Stomach (tissue), 9 donors: ENCODE results near the gene CKMT2. TPM values are rescaled to one million over a fixed set of nuclear protein-coding genes. Genes with fewer than 3 reads are reported as not detected.

Source experiments
- DNase-seq, 2 donors: peaks; one replicate each; pipeline versions ENCODE4 v3.0.0 to v3.0.0-alpha.2; 2013 to 2019
- H3K27ac ChIP-seq, 5 donors: fragments of 200-600 bp in 4 of 5; sonication (generic) in 4 of 5; one replicate each; pipeline ENCODE4 v1.5.1; 2013 to 2019; ENCODE audit warnings: mild to moderate bottlenecking in 1 of 5, moderate library complexity in 1 of 5
- H3K27me3 ChIP-seq, 3 donors: fragments of 200-600 bp; sonication (generic); one replicate each; pipeline ENCODE4 v1.5.1; 2017 to 2019; ENCODE audit warnings: mixed run types in 1 of 3
- H3K36me3 ChIP-seq, 4 donors: fragments of 200-600 bp; sonication (generic); 1 replicate in 3 of 4; 2 replicates in 1 of 4; pipeline ENCODE4 v1.5.1; 2016 to 2019
- H3K4me1 ChIP-seq, 4 donors: fragments of 200-600 bp; sonication (generic); one replicate each; pipeline ENCODE4 v1.5.1; 2016 to 2019
- H3K4me3 ChIP-seq, 4 donors: fragments of 200-600 bp; sonication (generic) in 3 of 4; one replicate each; pipeline ENCODE4 v1.5.1; 2016 to 2019; ENCODE audit warnings: mild to moderate bottlenecking in 1 of 4
- H3K9me3 ChIP-seq, 4 donors: fragments of 200-600 bp; sonication (generic); one replicate each; pipeline ENCODE4 v1.5.1; 2016 to 2019
- EP300 ChIP-seq: sonication (generic); formaldehyde crosslinking; IDR thresholded peaks from one replicate; pipeline ENCODE4 v1.6.1; 2017; ENCODE audit warnings: antibody characterized with exemption
- POLR2A ChIP-seq, 4 donors: fragments of 450-650 bp; IDR thresholded peaks; one replicate each; pipeline ENCODE4 v1.6.1; 2016; ENCODE audit warnings: antibody characterized with exemption in 4 of 4, control low read depth in 2 of 4, mild to moderate bottlenecking in 1 of 4, moderate library complexity in 1 of 4
- POLR2AphosphoS5 ChIP-seq, 3 donors: sonication (generic); formaldehyde crosslinking; IDR thresholded peaks; one replicate each; pipeline ENCODE4 v1.6.1; 2016; ENCODE audit warnings: antibody characterized with exemption in 3 of 3
- WGBS, 5 donors: extraction: QIAGEN DNeasy Blood & Tissue Kit in 3 of 5; methylation state at CpG; one replicate each; pipeline versions ENCODE4 v1.1.5 to v1.1.7; 2013 to 2018; 5-methylcytosine and 5-hydroxymethylcytosine counted together
- intact Hi-C: fragments of 100-400 bp; cut with DNase I; formaldehyde crosslinking; loops from one replicate; pipeline ENCODE4 v1.15.1; 2023; ENCODE audit warnings: low total_unique reads
- polyA plus RNA-seq, 3 donors: library from polyadenylated mRNA; stranded (reverse); fragments of 200-250 nt; gene quantifications; one replicate each; pipeline ENCODE4 v1.2.3, GENCODE V29; 2013
- total RNA-seq, 5 donors: library from RNA; depleted of rRNA; stranded (reverse); fragments of >200 nt; gene quantifications; one replicate each; pipeline versions ENCODE4 v1.1.0 to v1.2.3, GENCODE V29; 2014 to 2016
- TF ChIP-seq, protein P1 (sequence below), 7 experiments: fragments of 450-650 bp in 4 of 7; fragments of 200-600 bp in 3 of 7; sonication (generic) in 3 of 7; IDR thresholded peaks; one replicate each; pipeline ENCODE4 v1.5.1; 2016 to 2019; ENCODE audit warnings: antibody characterized with exemption in 7 of 7, control low read depth in 2 of 7, mild to moderate bottlenecking in 1 of 7
- donor health status: healthy with polysubstance abuse.
- donor health status: Bipolar disorder and iron deficiency.
- donor health status: healthy.

CKMT2 gene
- total and polyA plus RNA-seq, 8 donors = 4.6 to 86.2 (median 15.1) TPM; not detected in 1

DNA sequence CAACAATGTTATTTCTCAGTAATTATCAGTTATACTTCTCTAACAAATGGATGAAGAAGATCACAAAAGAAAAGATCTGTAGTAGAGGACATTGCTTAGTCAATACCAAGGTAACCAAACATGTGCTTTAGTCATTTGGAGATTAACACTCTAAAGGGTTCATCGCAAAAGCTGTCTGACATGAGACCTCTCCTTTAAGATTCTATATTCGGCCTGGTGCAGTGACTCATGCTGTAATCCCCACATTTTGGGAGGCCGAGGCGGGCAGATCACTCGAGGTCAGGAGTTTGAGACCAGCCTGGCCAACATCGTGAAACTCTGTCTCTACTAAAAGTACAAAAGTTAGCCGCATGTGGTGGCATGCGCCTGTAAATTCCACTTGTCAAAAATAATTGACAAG, 18.3 kb upstream of the CKMT2 start:
- Histone ChIP-seq H3K4me3 (no peak overlapping the region), H3K36me3 (no peaks in the 10 kb centered on the region), H3K27me3 (no peaks in the 10 kb centered on the region), H3K27ac (no peak overlapping the region), H3K9me3 (no peaks in the 10 kb centered on the region), H3K4me1 (peaks cover 5 to 16% (median 11%) of the 10 kb centered on the region in 4 donors)
- DNase-seq = no peak
- TF ChIP-seq POLR2AphosphoS5 (IDR thresholded peaks at IDR 0.05) (no peak), EP300 (no peak), POLR2A (IDR thresholded peaks at IDR 0.05) (no peak)
- TF ChIP-seq, protein P1, sequence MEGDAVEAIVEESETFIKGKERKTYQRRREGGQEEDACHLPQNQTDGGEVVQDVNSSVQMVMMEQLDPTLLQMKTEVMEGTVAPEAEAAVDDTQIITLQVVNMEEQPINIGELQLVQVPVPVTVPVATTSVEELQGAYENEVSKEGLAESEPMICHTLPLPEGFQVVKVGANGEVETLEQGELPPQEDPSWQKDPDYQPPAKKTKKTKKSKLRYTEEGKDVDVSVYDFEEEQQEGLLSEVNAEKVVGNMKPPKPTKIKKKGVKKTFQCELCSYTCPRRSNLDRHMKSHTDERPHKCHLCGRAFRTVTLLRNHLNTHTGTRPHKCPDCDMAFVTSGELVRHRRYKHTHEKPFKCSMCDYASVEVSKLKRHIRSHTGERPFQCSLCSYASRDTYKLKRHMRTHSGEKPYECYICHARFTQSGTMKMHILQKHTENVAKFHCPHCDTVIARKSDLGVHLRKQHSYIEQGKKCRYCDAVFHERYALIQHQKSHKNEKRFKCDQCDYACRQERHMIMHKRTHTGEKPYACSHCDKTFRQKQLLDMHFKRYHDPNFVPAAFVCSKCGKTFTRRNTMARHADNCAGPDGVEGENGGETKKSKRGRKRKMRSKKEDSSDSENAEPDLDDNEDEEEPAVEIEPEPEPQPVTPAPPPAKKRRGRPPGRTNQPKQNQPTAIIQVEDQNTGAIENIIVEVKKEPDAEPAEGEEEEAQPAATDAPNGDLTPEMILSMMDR (IDR thresholded peaks at IDR 0.05) = no peak
- 79 to 90% (median 90%) methylated on average over 8 of the region's 8 CpGs for WGBS, 5 donors
- intact Hi-C loops = no loop called here

DNA sequence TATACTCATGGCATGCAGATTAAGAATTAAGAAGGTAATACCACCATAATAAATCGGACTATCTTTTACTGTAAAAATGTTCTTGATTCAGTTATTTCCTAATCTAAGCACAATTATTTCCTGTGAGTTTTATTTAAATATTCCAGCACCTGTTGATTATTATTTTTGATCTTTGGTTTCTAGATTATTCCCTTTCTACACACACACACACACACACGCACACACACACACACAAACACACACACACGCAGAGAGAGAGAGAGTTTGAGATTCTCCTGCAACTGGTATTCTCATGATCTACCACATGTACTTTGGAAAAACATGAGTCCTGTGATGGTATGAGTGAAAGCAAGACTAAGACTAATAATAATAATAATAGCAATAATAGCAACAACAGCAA, 17.0 kb upstream of the CKMT2 start:
- intact Hi-C loops = no loop called here
- no peaks in the 10 kb centered on the region for H3K9me3 ChIP-seq
- H3K27ac ChIP-seq = no peak overlapping the region
- DNase-seq = no peak
- H3K4me3 ChIP-seq = no peak overlapping the region
- WGBS, 5 donors = 54 to 81% (median 62%) methylated on average over 3 of the region's 3 CpGs
- H3K4me1 ChIP-seq = peaks cover 5 to 16% (median 11%) of the 10 kb centered on the region in 4 donors
- TF ChIP-seq, protein P1 (IDR thresholded peaks at IDR 0.05) = no peak
- TF ChIP-seq POLR2AphosphoS5 (IDR thresholded peaks at IDR 0.05) = no peak
- TF ChIP-seq POLR2A (IDR thresholded peaks at IDR 0.05) = no peak
- no peak for TF ChIP-seq EP300
- no peaks in the 10 kb centered on the region for H3K27me3 ChIP-seq
- H3K36me3 ChIP-seq = no peaks in the 10 kb centered on the region

DNA sequence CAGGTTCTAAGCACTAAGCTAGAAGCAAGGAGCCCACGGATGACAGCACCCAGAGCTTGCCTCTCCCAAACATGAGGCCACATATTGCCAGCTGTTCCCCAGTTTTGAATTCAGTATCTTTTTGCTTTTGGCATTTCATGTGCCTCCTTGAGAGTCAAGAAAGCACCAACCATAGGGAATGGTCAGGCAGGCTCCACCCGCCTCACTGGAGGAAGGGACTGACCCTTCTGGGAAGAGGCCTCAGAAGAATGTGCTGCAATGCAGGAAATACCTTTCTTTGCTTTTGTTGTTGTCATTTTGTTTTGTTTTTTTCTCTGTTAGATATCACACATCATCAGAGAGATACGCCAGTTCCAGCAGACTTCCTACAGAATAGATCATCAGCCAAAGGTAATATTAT, 13.7 kb upstream of the CKMT2 start:
- no peak overlapping the region for H3K4me3 ChIP-seq
- no peaks in the 10 kb centered on the region for H3K4me1 ChIP-seq
- TF ChIP-seq POLR2A (IDR thresholded peaks at IDR 0.05) (no peak), POLR2AphosphoS5 (IDR thresholded peaks at IDR 0.05) (no peak), EP300 (no peak)
- TF ChIP-seq, protein P1 (IDR thresholded peaks at IDR 0.05) = no peak
- no peak for DNase-seq
- no peaks in the 10 kb centered on the region for H3K9me3 ChIP-seq
- intact Hi-C loops = no loop called here
- 94 to 99% (median 97%) methylated on average over 3 of the region's 3 CpGs for WGBS, 5 donors
- H3K27ac ChIP-seq = no peak overlapping the region
- no peaks in the 10 kb centered on the region for H3K27me3 ChIP-seq
- H3K36me3 ChIP-seq = no peaks in the 10 kb centered on the region

DNA sequence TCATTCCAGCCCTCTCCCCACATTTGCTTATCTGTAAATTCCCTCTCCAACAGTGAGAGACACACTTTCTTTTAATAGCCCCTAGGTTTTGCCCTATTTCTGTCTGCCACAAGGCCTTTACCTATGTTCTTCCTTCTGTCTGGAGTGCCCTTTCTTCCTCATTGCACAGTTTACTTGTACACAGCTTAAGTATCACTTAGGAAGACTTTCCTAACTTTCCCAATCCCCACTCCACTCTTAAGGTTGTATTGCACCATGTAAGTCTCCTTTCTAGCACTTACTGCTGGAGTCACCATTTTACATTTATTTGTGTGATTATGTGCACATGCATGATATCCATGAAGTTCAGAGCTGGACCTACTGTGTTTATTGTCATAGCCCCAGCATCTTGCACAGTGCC, 10.8 kb upstream of the CKMT2 start:
- Histone ChIP-seq H3K36me3 (no peaks in the 10 kb centered on the region), H3K27ac (no peak overlapping the region), H3K27me3 (no peaks in the 10 kb centered on the region), H3K4me1 (no peaks in the 10 kb centered on the region), H3K4me3 (no peak overlapping the region), H3K9me3 (no peaks in the 10 kb centered on the region)
- TF ChIP-seq POLR2AphosphoS5 (IDR thresholded peaks at IDR 0.05) (no peak), EP300 (no peak)
- intact Hi-C loops = no loop called here
- no peak for DNase-seq

DNA sequence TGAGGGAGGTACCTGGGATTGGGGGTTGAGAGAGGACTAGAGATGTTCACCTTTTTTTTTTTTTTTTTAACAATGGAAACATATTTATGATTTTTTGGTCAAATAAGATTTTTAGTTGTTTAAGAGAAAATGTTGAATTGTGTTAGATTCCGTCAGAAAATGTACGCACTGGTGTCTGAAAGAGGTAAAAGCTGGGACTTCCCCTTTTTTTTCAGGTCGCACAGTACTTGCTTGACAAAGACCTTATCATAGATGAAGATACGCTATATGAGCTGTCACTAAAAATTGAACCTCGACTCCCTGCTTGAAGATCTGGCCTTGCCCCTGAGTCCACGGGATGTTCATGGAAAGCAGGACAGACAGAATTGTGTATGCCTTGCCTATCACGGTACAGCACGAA, 7.7 kb upstream of the CKMT2 start:
- no peaks in the 10 kb centered on the region for H3K27me3 ChIP-seq
- intact Hi-C loops = no loop called here
- no peaks in the 10 kb centered on the region for H3K9me3 ChIP-seq
- H3K4me3 ChIP-seq = no peak overlapping the region
- no peaks in the 10 kb centered on the region for H3K4me1 ChIP-seq
- TF ChIP-seq EP300 (no peak), POLR2A (IDR thresholded peaks at IDR 0.05) (no peak), POLR2AphosphoS5 (IDR thresholded peaks at IDR 0.05) (no peak)
- TF ChIP-seq, protein P1 (IDR thresholded peaks at IDR 0.05) = no peak
- no peak overlapping the region for H3K27ac ChIP-seq
- WGBS, 5 donors = 83 to 94% (median 91%) methylated on average over 8 of the region's 8 CpGs
- no peak for DNase-seq
- no peaks in the 10 kb centered on the region for H3K36me3 ChIP-seq
